GM18511 (cell line): Measurements from ENCODE around the gene MIGA2.
"Not testable (repeated sequence)": the region's sequence is repeated elsewhere in the genome, so short reads cannot be mapped to it uniquely, and the experiment has no call there.

ENCODE experiments used
- ATAC-seq: cut with Tn5 transposase; IDR thresholded peaks from one replicate; pipeline ENCODE4 v1.9.1; 2021; ENCODE audit warnings: mild to moderate bottlenecking, moderate library complexity; ENCODE audit not compliant: unreplicated experiment

The MIGA2 gene

DNA sequence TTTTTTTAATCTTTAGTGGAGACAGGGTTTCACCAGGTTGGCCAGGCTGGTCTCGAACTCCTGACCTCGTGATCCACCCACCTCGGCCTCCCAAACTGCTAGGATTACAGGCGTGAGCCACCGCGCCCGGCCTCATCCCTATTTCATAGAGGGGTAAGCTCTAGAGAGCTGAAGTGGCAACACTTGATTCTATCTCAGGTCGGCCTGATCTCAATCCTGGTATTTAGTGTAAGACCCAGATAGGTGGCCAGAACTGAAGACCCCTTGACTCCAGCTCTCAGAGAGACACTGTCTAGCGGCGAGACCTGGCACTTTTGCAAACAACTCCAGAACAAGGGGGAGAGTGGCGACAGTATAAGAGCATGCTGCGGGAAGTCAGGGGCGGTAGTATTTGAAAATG lies 588 bp upstream of the MIGA2 start:
- not testable (repeated sequence) for ATAC-seq

GRCh38 chr9:129036923-129037766 lies 719 bp downstream of the MIGA2 start:
- ATAC-seq: no peak

DNA sequence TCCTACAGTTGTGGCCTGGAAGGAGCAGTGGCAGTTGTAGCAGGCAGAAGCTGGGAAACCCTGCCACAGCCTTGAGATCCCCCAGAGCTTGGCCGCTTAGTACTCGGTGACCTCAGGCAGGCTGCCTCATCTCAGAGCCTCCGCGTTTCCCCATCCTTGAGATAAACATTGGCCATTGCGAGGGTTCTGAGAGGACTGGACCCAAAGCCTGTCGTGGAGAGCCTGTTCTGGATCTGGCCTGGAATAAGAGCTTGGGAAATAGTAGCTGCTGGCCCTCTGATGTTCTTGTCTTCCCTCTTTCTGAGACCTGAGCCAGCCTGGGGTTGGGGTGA lies 1.3 kb downstream of the MIGA2 start:
- ATAC-seq: no peak

DNA sequence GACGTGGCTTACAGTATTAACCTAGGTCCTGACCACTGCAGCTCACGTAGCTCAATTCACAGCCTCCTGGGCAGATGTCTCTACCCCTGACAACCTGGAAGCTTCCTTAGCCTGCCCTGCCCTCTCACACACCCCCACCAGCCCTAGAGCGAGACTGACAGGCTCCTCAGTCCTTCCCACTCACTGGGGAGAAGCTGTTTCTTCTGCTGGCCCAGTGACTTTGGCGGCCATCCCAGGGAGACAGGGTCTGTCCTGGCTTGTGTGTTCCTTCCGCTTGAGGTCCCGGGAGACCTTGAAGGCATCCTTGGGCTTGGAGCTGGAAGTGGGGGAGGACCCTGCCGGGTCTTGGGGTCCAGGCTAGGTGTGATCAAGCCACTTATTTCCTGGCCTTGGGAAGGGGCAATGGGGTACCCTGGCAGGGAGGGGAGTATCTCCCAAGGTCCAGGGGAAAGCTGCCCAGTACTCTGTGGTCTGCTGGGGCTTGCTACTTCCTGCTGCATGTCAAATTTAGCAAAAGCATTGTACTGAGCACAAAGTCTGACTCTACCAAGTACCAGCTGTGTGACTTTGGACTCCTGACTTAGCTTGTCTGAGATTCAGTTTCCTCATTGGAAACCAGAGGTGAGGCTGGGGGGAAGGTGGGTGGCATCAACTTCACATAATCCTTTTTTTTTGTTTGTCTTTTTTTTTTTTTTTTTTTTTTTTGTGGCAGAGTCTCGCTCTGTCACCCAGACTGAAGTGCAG lies 1.9 kb downstream of the MIGA2 start:
- no peak for ATAC-seq

DNA sequence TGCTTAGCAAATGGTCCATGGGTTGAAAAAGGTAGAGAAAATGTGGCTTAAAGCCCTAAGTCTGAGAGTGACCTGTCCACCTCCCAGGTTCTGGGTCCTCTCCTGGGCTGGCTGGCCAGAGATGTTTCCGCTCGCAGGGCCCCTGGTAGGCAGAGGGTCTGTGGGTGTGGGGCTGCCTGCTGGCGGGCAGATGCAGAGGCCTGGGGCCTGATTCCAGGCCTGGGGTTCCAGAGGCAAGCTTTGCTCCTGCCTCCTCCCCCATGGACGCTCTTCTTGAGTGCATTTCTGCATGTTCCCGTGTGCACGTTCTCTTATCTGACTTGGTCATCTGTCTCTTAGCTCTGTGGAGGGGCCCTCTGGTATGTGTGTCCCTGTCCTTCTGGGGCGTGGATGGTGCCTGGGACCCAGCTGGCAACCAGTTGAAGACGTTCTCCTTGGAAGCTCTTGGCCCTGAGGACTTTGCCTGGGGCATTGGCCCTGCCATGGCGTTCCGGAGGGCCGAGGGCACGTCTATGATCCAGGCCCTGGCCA lies 3.8 kb downstream of the MIGA2 start:
- ATAC-seq: no peak

- ATAC-seq: no peak
Observed at GRCh38 chr9:129042016-129042415, 5.6 kb downstream of the MIGA2 start.

DNA sequence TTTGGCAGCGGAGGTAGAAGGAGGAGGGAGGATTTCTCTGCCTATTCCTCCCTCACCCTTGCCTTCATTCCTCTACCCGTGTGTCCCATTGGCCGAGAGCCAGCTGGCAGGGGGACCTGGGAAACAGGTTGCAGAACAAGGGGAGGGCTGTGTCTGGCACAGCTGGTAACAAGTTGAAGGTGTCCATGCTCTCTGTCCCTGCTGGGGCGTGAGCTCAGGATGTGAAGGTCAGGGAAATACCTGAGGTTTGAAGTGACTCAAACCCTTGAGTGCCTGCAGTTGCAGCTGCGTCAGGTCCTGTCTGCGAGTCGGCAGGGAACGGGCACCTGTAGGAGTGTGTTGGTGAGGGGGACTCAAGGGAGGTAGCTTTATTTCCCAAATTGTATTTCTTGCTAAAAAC lies 16.2 kb downstream of the MIGA2 start:
- no peak for ATAC-seq

GRCh38 chr9:129053020-129053419 lies 16.6 kb downstream of the MIGA2 start:
- no peak for ATAC-seq

DNA sequence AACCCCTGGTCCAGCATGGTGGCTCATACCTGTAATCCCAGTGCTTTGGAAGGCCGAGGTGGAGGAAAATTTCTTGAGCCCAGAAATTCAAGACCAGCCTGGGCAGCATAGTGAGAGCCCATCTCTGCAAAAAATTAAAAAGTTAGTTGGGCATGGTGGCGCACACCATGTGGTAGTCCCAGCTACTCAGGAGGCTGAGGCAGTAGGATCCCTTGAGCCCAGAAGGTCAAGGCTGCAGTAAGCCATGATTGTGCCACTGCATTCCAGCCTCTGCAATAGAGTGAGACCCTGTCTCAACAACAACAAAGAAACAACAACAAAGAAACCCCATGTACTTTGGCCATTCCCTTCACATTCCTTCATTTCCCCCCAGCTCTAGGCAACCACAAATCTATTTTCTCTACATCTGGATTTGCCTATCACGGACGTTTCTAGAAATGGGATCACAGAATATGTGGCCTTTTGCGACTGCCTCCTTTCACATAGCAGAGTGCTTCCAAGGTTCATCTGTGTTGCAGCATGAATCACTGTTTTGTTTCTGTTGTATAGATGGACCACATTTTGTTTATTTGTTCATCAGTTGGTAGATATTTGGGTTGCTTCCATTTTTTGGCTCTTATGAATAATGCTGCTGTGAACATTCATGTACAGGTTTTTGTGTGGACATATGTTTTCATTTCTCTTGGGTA lies 17.9 kb downstream of the MIGA2 start:
- no peak for ATAC-seq

DNA sequence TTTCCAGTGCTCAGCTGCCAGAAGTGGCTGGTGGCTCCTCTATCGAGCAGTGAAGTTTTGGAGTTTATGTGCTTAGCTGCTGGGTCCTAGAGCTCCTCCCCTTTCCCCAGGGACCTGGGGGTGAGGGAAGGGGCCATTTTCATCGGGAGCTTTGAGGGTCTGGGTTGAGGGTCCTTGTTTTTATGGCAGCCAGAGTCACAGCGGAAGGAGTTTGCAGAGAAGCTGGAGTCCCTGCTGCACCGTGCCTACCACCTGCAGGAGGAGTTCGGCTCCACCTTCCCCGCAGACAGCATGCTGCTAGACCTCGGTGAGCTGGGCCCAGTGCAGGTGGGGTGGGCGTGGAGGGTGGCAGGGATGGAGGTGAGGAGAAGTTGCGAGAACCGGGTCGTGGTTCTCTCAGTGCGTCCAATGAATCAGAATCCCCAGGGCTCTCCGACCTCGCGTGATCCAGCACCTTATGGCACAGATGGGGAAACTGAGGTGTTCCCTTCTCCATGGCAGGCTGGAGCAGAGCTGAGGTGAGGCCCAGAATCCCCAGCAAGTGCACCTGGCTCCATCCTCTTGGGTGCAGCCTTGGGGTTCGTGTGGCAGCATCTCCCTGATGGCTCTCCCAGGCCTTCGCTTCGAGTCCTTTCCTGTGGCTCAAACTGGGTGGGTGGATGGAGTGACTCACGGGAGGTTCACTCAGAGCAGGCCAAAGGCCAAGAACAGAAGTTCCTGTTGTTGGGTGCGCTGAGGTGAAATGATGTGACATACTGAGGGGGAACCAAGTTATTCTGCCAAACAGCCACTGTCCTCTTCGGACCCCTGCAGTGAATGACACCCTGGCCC lies 22.8 kb downstream of the MIGA2 start:
- ATAC-seq: no peak

DNA sequence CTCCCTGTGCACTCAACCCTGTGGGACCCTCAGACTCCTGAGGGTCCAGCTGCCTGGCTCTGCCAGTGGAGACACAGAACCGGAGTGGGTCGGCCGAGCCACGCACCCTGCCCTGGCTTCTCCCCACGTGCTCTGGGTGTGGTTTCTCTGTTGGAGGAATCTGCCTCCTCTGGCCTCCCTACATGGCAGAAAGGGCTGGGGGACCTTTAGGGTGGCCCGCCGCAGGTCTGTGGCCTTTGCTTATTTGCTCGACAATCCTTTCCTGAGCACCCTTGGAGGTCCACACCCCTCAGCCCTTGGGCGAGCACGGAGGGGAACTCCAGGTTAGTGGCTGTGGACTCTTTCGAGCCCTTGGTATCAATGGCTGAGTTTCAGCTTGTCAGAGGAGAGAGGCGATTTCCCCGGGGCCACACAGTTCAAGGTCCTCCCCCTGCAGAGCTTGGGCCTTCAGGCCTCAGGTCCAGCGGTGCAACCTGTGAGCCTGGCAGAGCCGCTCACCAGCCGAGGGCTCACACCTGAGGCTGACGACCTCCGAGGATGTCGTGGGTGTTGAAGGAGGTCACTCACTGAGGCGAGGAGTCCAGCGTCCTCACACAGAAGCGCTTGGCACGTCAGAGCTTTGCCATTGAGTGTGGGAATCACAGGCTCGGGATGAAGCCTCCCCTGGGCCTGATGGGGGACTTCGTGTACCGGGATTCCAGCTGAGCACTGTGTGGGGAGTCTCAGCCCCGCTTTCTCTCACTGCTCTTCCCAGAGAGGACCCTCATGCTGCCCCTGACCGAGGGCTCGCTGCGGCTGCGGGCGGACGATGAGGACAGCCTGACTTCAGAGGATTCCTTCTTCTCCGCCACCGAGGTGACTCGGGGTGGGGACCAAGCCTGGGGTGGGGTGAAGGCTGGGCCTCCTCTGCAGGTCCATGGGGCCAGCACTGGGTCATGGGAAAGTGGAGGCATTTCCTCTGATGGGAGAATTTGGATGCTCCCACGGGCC lies 23.7 kb downstream of the MIGA2 start:
- no peak for ATAC-seq

GRCh38 chr9:129060991-129061390 lies 24.6 kb downstream of the MIGA2 start:
- ATAC-seq: no peak

DNA sequence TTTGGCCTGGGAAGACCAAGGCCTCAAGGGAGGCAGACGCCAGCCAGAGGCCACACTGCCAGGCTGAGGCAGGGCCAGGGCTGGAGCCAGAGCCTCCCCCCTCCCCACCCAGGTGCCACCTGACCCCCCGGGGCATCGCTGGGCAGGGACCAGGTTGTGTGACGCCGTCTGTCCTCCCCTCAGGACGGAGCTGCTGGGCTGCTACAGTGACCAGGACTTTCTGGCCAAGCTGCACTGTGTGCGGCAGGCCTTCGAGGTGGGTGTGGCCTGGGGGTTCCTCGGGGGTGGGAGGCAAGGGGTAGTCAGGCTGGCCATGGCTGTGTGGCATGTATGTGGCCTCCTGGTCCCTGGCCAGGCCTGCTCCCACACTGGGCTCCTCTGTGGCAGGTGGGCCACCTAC lies 26.6 kb downstream of the MIGA2 start:
- no peak for ATAC-seq

DNA sequence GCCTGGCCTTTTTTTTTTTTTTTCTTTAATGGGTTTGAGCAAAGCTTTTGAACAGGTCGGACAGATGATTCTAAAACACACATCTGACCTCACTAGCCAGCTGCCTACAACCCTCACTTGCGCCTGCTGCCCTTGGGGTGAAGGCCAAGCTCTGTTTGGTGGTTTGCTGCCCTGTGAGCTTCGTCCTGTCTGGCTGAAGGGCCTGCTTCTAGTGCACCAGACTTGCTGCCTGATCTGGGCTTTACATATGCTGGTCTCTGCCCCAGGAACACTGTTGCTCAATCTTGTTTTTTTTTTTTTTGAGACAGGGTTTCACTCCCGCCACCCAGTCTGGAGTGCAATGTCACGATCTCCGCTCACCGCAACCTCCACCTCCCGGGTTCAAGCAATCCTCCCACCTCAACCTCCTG lies 28.1 kb downstream of the MIGA2 start:
- no peak for ATAC-seq

DNA sequence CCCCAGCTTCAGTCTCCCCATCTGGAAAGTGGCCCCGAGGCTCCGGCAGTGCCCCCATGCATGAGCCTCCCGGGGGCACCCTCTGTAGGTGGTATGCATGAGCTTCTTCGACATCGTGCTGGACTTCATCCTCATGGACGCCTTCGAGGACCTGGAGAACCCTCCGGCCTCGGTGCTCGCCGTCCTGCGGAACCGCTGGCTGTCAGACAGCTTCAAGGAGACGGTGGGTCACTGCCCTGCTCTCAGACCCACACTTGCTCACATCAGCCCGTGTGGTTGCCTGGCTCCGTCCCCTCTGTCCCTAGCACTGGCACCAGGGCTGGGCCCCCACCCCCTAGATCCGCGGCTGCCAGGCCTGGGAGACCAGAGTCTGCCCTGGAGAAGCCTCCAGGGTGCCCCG lies 31.7 kb downstream of the MIGA2 start:
- ATAC-seq: no peak

GRCh38 chr9:129068990-129069861 lies 32.8 kb downstream of the MIGA2 start:
- peak; percentile 68 for ATAC-seq

DNA sequence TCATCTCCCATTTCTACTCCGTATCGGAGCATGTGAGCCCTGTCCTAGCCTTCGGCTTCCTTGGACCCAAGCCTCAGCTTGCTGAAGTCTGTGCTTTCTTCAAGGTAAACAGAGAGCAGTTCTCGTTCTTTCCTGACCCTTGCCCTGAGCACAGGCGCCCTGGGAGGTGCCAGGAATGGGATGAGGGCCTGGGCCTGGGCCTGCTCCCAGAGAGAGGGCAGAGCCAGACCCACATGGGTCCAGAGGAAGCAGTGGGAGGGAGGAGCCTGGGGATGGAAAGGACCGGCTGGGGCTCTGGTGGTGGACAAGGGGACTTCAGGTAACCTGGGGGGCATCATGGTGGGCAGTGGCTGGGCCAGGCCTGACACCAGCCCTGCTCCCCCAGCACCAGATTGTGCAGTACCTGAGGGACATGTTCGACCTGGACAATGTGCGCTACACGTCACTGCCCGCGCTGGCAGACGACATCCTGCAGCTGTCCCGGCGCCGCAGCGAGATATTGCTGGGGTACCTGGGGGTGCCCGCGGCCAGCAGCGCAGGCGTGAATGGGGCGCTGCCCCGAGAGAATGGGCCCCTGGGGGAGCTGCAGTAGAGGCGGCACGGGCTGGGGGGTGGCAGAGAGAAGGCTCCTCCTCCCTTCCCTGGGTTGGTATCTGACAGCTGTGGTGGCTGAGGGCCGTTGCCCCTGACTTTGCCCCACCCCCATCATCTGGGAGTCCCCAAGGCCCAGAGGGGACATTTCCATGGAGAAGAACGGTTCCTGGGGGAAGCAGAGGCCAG lies 33.6 kb downstream of the MIGA2 start:
- ATAC-seq: no peak
